Skeletal muscle satellite cell (primary cell): ENCODE data around the gene RPS27L.
A peak's percentile ranks its signal among the peaks of the same experiment; 100 is the strongest.

ENCODE experiments used
- H3K27me3 ChIP-seq: 2 replicates; pipeline ENCODE4 v1.7.0; 2013; ENCODE audit warnings: low read length; ENCODE audit not compliant: control insufficient read depth, insufficient read depth
- H3K36me3 ChIP-seq: 2 replicates; pipeline ENCODE4 v1.7.0; 2013; ENCODE audit warnings: mild to moderate bottlenecking, control low read depth, low read length; ENCODE audit not compliant: insufficient read depth
- H3K4me1 ChIP-seq: 2 replicates; pipeline ENCODE4 v1.7.0; 2013; ENCODE audit warnings: low read length; ENCODE audit not compliant: control insufficient read depth, insufficient read depth
- H3K4me2 ChIP-seq: 2 replicates; pipeline ENCODE4 v1.7.0; 2013; ENCODE audit warnings: mild to moderate bottlenecking, low read length
- H3K4me3 ChIP-seq: 2 replicates; pipeline ENCODE4 v1.7.0; 2013; ENCODE audit warnings: low read length
- H3K9ac ChIP-seq: 2 replicates; pipeline ENCODE4 v1.7.0; 2013; ENCODE audit warnings: mild to moderate bottlenecking, low read depth, low read length, moderate library complexity
- H3K9me3 ChIP-seq: replicated peaks from 2 replicates; pipeline ENCODE4 v1.7.0; 2013; ENCODE audit warnings: mild to moderate bottlenecking, control low read depth, low read length

RPS27L gene

DNA sequence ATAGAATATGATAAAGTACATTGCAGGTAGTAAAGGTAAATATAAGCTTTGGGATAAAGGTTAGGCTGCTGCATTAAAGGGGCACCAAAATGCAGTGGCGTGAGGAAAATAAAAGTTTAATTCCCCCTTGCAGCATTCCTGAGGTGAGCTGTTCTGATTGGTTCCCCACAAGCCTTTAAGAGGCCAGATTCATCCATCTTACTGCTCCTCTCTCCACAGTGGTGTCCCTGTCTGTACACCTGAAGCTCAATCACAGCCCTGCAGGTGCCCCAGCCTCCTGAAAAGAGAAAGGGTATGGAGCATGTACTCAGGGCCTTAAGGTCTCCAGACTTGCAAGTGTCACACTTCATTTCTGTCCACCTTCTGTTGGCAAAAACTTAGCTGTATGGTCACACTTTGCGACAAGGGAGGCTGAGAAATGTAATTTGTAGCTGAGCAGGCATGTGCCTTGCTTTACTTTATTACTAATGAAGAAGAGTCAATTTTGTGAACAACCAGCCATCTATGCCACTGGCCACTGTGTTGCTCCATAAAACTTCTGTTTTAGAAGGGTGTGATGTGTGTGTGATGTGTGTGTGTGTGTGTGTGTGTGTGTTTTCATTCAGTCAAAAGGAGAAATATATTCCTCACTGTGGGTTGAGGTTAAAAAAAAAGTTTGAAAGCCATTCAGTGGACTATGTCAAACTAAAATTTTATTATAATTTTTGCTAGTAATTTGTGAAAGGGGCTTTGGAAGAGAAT lies 22.9 kb downstream of the RPS27L start:
- H3K9me3 ChIP-seq: no peaks in the 10 kb centered on the region
- H3K27me3 ChIP-seq: no peaks in the 10 kb centered on the region
- peak overlapping the region; percentile 37 for H3K4me2 ChIP-seq
- peak overlapping the region; percentile 77 for H3K9ac ChIP-seq
- H3K4me1 ChIP-seq: peaks cover 47% of the 10 kb centered on the region
- peaks cover 34% of the 10 kb centered on the region for H3K36me3 ChIP-seq
- no peak overlapping the region for H3K4me3 ChIP-seq

DNA sequence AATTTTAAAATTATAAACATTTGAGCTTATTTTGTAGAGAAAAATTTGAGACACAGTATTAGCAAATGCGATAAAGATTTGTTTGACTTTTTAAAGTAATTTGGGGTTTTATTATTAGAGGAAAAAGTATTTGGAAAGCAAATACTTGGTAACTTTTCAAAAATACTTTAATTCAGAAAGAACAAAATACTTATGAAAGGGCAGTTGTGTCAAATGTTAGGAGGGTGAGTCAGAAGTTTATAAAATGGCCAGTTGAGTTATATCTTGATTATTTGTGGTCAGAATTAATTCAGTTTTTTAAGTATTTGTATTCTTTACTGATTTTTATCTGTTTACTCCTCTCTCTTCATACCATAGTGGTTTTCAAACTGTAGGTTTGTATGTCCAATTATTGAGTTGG lies 23.5 kb downstream of the RPS27L start:
- Histone ChIP-seq H3K36me3 (peaks cover 40% of the 10 kb centered on the region), H3K9ac (peak overlapping the region; percentile 77), H3K27me3 (no peaks in the 10 kb centered on the region), H3K4me3 (no peak overlapping the region), H3K4me1 (peaks cover 47% of the 10 kb centered on the region), H3K9me3 (no peaks in the 10 kb centered on the region), H3K4me2 (peak overlapping the region; percentile 37)

DNA sequence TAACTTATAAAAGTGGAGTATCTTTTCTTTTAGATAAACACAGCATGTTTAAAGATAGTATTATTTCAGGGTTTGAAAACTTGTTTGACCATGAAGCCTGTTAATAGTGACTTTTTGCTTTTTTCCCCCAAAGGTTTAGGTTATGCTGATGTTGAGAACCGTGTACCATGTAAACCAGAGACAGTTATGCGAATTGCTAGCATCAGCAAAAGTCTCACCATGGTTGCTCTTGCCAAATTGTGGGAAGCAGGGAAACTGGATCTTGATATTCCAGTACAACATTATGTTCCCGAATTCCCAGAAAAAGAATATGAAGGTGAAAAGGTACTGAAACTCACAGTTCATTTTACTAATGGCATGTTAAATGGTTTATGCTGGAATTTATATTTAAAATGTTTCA lies 30.6 kb downstream of the RPS27L start:
- H3K9ac ChIP-seq: no peak overlapping the region
- no peaks in the 10 kb centered on the region for H3K9me3 ChIP-seq
- peaks cover 70% of the 10 kb centered on the region for H3K36me3 ChIP-seq
- no peak overlapping the region for H3K4me2 ChIP-seq
- no peak overlapping the region for H3K4me3 ChIP-seq
- H3K27me3 ChIP-seq: no peaks in the 10 kb centered on the region
- no peaks in the 10 kb centered on the region for H3K4me1 ChIP-seq

DNA sequence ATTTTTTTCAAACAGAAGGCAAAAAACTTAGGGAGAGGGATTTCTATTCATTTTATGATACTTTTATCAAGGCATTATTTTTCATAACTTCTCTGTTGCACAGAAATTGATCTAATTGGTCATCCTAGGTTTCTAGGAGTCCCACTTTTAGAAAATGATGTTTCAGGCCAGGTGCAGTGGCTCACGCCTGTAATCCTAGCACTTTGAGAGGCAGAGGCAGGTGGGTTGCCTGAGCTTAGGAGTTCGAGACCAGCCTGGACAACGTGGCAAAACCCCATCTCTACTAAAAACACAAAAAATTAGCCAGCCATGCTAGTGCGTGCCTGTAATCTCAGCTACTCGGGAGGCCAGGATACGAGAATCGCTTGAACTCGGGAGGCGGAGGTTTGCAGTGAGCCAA lies 32.8 kb downstream of the RPS27L start:
- Histone ChIP-seq H3K27me3 (no peaks in the 10 kb centered on the region), H3K9ac (no peak overlapping the region), H3K4me3 (no peak overlapping the region), H3K9me3 (no peaks in the 10 kb centered on the region), H3K4me1 (peaks cover 4% of the 10 kb centered on the region), H3K36me3 (peaks cover 49% of the 10 kb centered on the region), H3K4me2 (no peak overlapping the region)

DNA sequence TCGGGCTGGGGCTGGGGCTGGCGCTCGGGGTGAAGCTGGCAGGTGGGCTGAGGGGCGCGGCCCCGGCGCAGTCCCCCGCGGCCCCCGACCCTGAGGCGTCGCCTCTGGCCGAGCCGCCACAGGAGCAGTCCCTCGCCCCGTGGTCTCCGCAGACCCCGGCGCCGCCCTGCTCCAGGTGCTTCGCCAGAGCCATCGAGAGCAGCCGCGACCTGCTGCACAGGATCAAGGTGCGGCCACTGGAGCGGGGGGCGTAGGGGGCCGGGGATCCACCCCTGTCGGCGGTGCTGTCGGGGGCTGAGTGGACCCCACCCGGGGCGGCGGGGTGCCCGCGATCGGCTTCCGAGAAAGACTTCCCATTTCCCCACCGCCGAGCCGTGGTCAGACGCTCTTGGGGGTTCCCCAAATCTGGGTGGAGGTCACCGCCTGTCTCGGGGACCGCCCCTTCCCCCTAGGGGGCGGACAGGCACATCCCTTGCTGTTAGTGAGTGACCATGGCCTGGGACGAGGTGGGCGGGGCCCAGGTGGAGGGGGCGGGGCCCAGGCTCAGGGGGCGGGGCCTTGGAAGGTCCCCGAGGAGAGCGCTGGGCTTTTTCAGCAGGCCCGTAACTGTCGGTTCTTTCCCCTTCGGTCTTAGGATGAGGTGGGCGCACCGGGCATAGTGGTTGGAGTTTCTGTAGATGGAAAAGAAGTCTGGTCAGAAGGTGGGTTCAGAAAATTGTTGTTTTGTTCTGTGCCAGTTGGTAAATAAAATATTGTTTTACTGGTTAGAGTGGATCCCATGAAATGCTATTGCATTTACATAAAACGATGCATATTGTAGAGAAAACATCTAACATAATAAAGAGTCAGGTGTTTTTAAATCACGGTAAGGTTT lies 35.0 kb downstream of the RPS27L start:
- H3K4me3 ChIP-seq: peak overlapping the region; percentile 92
- peak overlapping the region; percentile 74 for H3K4me2 ChIP-seq
- H3K36me3 ChIP-seq: peaks cover 26% of the 10 kb centered on the region
- no peaks in the 10 kb centered on the region for H3K27me3 ChIP-seq
- H3K9ac ChIP-seq: peak overlapping the region; percentile 94
- H3K4me1 ChIP-seq: peaks cover 4% of the 10 kb centered on the region
- no peaks in the 10 kb centered on the region for H3K9me3 ChIP-seq

DNA sequence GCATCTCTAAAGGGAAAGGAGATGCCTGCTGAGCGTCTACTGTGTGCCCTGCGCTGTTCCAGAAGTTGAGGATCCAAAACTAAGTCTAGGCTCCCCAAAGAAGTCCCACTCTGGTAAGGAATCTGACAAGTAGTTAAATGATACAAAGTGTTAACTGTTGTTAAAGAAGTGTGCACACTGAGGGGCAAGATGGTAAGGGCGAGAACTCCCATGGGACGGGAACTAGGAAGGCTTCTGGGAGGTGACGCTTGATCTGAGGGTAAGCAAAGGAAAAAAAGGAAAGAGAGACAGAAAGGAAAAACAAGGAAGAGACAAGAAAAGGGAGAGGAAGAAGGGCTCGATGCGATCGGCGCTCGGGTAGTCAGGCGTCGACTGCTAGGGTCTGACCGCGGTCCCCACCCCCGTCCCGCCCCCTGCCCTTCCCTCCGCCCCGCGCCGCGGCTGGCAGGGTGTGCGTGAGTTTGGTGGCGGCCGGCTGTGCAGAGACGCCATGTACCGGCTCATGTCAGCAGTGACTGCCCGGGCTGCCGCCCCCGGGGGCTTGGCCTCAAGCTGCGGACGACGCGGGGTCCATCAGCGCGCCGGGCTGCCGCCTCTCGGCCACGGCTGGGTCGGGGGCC lies 35.8 kb downstream of the RPS27L start, which contains the start of gene LACTB:
Gene LACTB (plus strand): TSS at position 480 of the 620 bp plus-strand sequence. CDS start 11 bp downstream, at position 491.
- no peaks in the 10 kb centered on the region for H3K9me3 ChIP-seq

DNA sequence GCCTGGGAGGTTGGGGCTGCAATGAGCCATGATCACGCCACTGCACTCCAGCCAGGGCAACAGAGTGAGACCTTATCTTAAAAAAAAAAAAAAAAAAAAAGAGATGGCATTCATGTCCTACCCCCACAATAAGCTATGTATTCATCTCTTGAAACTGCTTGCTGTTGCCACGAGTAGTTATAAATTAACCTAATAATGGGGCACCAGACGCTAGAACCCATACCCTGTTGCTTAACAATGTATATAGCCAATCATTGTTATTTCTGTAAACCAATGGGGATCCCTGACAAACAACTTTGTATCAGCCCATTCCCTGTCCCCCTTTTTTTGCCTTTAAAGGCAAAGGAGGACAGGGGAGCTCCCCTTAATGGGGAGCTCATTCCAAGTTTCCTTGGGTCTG lies 38.4 kb downstream of the RPS27L start:
- H3K4me2 ChIP-seq: no peak overlapping the region
- no peaks in the 10 kb centered on the region for H3K9me3 ChIP-seq
- H3K9ac ChIP-seq: no peak overlapping the region
- peaks cover under 1% of the 10 kb centered on the region for H3K36me3 ChIP-seq
- H3K4me1 ChIP-seq: peaks cover 16% of the 10 kb centered on the region
- no peak overlapping the region for H3K4me3 ChIP-seq
- H3K27me3 ChIP-seq: no peaks in the 10 kb centered on the region

More for the DNA sequence above, 35.8 kb downstream of the RPS27L start, which contains the start of gene LACTB:
- H3K36me3 ChIP-seq: peaks cover 18% of the 10 kb centered on the region
- H3K9ac ChIP-seq: peak within 1 kb of the TSS; percentile 94
- no peaks in the 10 kb centered on the region for H3K27me3 ChIP-seq
- peak within 1 kb of the TSS; percentile 92 for H3K4me3 ChIP-seq
- H3K4me1 ChIP-seq: peaks cover 4% of the 10 kb centered on the region
- peak within 1 kb of the TSS; percentile 74 for H3K4me2 ChIP-seq

DNA sequence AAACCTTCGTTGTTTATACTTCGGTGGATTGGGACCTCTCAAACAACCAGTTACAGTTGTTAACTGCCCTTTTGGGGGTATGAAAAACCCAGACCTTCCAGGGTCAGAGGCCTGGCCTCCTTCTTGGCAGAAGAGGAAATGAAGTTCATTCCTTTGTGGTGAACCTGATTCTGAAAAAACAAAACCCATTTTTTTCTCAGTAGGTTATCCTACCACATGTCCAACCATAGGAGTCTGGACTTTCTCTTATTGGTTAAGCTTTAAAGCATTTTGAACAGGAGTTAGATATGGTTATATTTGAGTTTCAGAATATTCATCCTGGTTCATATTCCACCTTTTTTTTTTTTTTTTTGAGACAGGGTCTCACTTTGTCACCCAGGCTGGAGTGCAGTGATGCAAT lies 42.8 kb downstream of the RPS27L start:
- H3K4me1 ChIP-seq: peaks cover 37% of the 10 kb centered on the region
- H3K27me3 ChIP-seq: no peaks in the 10 kb centered on the region
- H3K36me3 ChIP-seq: no peaks in the 10 kb centered on the region
- no peak overlapping the region for H3K4me3 ChIP-seq
- H3K9ac ChIP-seq: no peak overlapping the region
- no peak overlapping the region for H3K4me2 ChIP-seq
- no peaks in the 10 kb centered on the region for H3K9me3 ChIP-seq

DNA sequence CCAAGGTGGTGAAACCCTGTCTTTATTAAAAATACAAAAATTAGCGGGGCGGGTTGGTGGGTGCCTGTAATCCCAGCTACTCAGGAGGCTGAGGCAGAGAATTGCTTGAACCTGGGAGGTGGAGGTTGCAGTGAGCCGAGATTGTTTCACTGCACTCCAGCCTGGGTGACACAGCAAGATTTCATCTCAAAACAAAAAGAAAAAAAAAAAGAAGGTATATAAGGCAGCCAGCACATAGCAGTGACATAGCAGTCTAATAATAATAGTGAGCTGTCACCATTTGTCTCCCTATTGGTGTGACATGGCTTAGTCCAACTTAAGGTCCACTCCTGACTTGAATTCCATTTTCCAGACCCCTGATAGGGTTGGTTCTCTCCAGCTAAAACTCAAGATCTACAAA lies 44.4 kb downstream of the RPS27L start:
- H3K4me2 ChIP-seq: no peak overlapping the region
- H3K4me3 ChIP-seq: no peak overlapping the region
- H3K27me3 ChIP-seq: no peaks in the 10 kb centered on the region
- H3K4me1 ChIP-seq: peaks cover 49% of the 10 kb centered on the region
- no peak overlapping the region for H3K9ac ChIP-seq
- H3K36me3 ChIP-seq: no peaks in the 10 kb centered on the region
- H3K9me3 ChIP-seq: no peaks in the 10 kb centered on the region

DNA sequence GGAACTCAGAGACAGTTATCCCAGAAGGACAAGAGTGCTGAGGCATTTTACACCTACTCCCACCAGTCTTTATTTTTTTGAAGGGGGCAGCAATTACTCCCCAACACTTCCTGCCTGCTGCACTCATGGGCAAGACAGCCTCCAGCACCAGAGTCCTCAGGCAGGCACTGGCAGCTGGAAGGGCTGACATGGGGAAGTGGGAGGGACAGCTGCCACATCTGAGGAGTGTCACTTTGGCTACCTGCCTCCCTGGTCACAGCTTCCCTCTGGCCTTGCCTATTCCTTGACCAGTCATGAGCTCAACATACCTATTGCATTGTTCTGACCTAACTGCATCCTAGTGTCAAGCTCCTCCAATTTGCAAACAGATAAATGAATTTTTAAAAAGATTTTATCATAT lies 45.8 kb downstream of the RPS27L start:
- Histone ChIP-seq H3K4me2 (no peak overlapping the region), H3K9ac (no peak overlapping the region), H3K36me3 (no peaks in the 10 kb centered on the region), H3K9me3 (no peaks in the 10 kb centered on the region), H3K4me3 (no peak overlapping the region), H3K27me3 (no peaks in the 10 kb centered on the region), H3K4me1 (peaks cover 59% of the 10 kb centered on the region)

DNA sequence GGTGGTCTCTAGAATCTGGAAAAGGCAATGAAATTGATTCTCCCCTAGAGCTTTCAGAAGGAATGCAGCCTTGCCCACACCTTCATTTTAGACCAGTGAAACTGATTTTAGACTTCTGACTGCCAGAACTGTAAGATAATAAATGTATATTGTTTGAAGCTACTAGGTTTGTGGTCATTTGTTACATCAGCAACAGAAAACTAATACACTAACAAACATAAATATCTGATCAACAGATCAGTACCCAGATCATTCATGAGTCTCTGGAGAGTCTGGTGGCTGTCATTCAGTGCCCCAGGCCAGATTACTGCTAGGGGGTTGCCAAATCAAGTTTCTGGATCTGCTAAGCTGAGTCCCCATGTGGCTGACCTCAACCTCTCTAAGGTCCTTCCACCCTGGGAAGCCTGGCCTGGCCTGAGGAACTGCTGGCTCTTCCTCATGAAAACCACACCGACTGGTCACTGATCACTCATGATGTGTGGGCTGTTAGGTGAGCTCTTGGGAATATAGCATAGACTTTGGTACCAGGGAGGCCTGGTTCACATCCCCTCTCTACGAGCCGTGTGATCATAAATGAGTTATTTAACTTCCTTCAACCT lies 46.8 kb downstream of the RPS27L start:
- Histone ChIP-seq H3K4me1 (peaks cover 59% of the 10 kb centered on the region), H3K36me3 (no peaks in the 10 kb centered on the region), H3K4me2 (no peak overlapping the region), H3K9me3 (no peaks in the 10 kb centered on the region), H3K4me3 (no peak overlapping the region), H3K9ac (no peak overlapping the region), H3K27me3 (no peaks in the 10 kb centered on the region)
